CD4-positive, alpha-beta T cell treated with Interleukin-4 for 1 hour (primary cell): Measurements from ENCODE around the gene ADAMTS2.

ENCODE experiments used
- DNase-seq, 2 donors: peaks; one replicate each; pipeline ENCODE4 v3.0.0-alpha.2; 2020 to 2022

The ADAMTS2 gene

GRCh38 chr5:179371681-179372680 is 26.7 kb upstream of the ADAMTS2 start:
- DNase-seq, result no peak

GRCh38 chr5:179371121-179371510 is 25.9 kb upstream of the ADAMTS2 start:
- no peak for DNase-seq

- no peak for DNase-seq
These were observed 25.3 kb upstream of the ADAMTS2 start for GRCh38 chr5:179370490-179371120.

GRCh38 chr5:179369530-179369884 is 24.2 kb upstream of the ADAMTS2 start:
- DNase-seq, result no peak

GRCh38 chr5:179368806-179369529 is 23.7 kb upstream of the ADAMTS2 start:
- DNase-seq, result no peak

GRCh38 chr5:179368126-179368805 is 23.0 kb upstream of the ADAMTS2 start:
- DNase-seq, result no peak

GRCh38 chr5:179367491-179367890 is 22.2 kb upstream of the ADAMTS2 start:
- DNase-seq, result no peak

GRCh38 chr5:179362355-179362754 is 17.1 kb upstream of the ADAMTS2 start:
- DNase-seq, result no peak

- DNase-seq, result no peak
These were observed 15.9 kb upstream of the ADAMTS2 start for GRCh38 chr5:179361037-179361603.

- no peak for DNase-seq
These were observed 11.8 kb upstream of the ADAMTS2 start for GRCh38 chr5:179357031-179357430.

DNA sequence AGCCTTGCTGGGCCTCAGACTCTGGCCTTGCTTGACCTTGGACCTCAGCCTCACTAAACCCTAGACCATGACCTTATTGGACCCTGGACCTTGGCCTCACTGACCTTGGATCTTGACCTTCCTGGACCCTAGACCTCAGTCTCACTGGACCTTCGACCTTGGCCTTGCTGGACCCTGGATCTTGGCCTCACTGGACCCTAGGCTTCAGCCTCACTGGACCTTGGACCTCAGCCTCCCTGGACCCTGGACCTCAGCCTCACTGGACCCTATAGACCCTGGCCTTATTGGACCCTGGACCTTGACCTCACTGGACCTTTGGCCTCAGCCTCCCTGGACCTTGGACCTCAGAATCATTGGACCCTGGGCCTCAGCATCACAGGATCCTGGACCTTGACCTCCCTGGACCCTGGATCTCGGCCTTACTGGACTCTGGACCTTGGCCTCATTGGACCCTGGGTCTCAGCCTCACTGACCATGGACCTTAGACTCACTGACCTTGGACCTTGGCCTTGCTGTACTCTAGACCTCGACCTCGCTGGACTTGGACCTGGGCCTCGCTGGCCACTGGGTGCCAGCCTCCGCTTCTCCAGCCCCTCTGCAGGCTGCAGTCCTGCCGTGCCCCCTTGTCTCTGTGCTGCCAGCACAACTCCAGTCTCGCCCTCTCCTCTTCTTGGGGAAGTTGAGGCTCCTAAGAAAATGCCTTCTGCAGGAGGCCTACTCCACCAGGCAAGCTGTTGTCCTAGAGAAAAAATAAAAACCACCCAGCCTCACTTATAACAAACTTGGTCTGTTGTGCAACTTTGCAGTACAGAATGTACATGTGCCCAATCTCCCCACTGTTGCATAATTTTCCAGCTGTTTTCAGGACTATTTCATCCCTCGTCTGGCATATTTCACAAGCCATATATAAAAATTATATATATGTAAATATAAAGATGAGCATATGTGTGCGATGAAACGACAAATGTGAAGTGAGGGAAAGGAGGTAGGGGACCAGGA is 11.0 kb upstream of the ADAMTS2 start:
- no peak for DNase-seq

- DNase-seq, result no peak
These were observed 9.1 kb upstream of the ADAMTS2 start for GRCh38 chr5:179354305-179354882.

DNA sequence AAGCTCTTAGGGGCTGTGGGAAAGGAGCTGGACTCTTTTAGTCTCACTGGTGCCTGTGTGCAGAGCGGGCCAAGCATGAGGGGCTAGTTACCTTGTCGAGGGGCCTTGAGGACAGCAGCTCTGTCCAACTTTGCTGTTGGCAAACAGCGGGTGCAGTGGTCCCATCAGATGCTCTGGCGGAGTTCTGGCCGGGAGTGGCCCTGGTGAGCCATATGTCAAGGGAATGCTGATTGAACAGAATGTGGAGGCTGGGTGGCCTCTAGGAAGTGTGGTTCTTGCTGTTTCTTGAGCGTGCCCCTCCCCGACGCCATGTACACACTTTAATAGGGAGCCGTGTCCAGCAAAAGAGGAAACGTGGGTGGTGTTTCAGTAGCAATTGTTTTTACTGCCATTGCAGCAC is 3.6 kb upstream of the ADAMTS2 start:
- no peak for DNase-seq

- no peak for DNase-seq
These were observed 2.8 kb upstream of the ADAMTS2 start for GRCh38 chr5:179348011-179348530.

DNA sequence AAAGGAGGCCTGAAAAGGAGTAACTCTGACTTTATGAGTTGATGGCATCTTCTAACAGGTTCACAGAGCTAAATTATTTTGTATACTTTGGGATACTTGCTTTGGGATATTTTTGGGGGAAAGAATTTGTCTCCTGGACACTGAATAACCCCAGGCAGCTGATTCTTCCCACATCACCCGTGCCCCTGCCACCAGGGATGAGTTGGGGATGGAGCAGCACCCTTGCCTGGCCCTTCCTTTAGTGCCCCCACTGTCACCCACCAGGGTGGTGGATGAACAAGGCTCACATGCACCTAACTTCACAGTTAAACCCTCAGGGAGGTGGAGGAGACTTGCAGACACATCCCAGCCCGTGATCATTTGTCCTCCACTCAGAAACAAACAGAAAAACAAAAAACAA is 2.3 kb upstream of the ADAMTS2 start:
- DNase-seq, result no peak

DNA sequence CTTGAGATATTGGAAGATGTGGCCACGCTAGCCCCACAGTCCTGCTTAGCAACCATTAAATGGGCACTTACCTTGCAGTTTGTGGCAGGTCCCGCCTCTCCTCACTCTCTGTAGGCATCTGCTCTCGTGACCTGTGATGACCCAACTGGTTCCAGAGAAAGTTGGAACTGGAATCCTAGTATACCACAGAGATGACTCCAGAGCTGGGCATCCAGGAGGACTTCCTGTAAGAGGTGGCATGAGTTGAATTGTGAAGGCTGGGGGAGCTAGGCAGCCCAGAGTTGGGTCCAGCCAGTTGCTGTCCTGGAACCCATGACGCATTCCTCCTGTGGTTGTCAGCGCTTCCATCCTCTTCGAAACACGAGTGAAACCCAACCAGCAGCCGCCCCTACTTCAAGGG is 1.6 kb upstream of the ADAMTS2 start:
- DNase-seq, result no peak

DNA sequence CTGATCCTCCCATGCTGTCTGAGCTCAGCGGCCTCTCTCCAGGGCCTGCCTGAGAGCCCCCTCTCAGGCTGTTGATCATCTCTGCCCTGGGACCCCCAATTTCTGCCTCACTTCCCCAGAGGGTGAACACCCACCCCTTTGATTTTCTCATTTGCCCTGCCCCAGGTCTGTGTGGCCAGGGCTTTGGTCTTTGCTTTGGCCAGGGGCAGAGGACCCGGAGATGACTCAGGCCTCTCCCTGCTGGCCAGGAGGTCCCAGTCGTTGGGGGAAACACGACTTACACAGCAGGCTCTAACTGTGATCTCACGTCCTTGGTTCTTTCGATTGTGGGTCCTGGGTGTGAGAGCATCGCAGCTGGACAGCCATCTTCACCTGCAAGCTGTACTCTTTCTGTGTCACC is 1.1 kb upstream of the ADAMTS2 start:
- no peak for DNase-seq

- DNase-seq, result no peak
These were observed 153 bp downstream of the ADAMTS2 start for GRCh38 chr5:179345183-179345432.

GRCh38 chr5:179344431-179345182 is 654 bp downstream of the ADAMTS2 start:
- no peak for DNase-seq

- DNase-seq, result no peak
These were observed 1.4 kb downstream of the ADAMTS2 start for GRCh38 chr5:179343719-179344430.
